ENCODE data around the gene IFIT2.

- TF ChIP-seq CTCF (IDR thresholded peaks at IDR 0.05) (no peak), EP300 (IDR thresholded peaks at IDR 0.05) (no peak), POLR2A (IDR thresholded peaks at IDR 0.05) (no peak)
Observed at GRCh38 chr10:89344156-89344555, 42.3 kb downstream of the IFIT2 start.
